Measurements from ENCODE around the gene ZBTB20. TPM values are rescaled to one million over a fixed set of nuclear protein-coding genes. Genes with fewer than 3 reads are reported as not detected.

ZBTB20 gene
- polyA plus RNA-seq, 1 donor from 2014 or later = 4.8 TPM

- Histone ChIP-seq H3K27ac (ENCODE audit: low read length) (no peak overlapping the region), H3K9me2 (ENCODE audit: insufficient read depth, low read length) (no peaks in the 10 kb centered on the region), H3K79me2 (replicated peaks; ENCODE audit: insufficient read depth, low read length) (peaks cover 84% of the 10 kb centered on the region), H3K27me3 (ENCODE audit: insufficient read depth, low read depth, low read length) (no peaks in the 10 kb centered on the region), H3F3A (ENCODE audit: insufficient read depth, low read length, poor library complexity, severe bottlenecking) (no peaks in the 10 kb centered on the region), H3K4me3 (ENCODE audit: low read length) (no peak overlapping the region), H3K9me3 (ENCODE audit: low read length) (no peaks in the 10 kb centered on the region), H3K9ac (ENCODE audit: low read length) (no peak overlapping the region), H2AFZ (ENCODE audit: low read depth, low read length) (no peak overlapping the region), H3K4me2 (ENCODE audit: low read length) (no peak overlapping the region), H3K36me3 (ENCODE audit: insufficient read depth, low read length) (no peaks in the 10 kb centered on the region), H4K20me1 (ENCODE audit: insufficient read depth) (no peaks in the 10 kb centered on the region)
- no peak for TF ChIP-seq SMC3 (conservative IDR thresholded peaks at IDR 0.05; ENCODE audit: poor library complexity)
- TF ChIP-seq CTCF (IDR thresholded peaks at IDR 0.05; ENCODE audit: poor library complexity, severe bottlenecking) = no peak
- TF ChIP-seq REST (IDR thresholded peaks at IDR 0.05; ENCODE audit: borderline replicate concordance) = no peak
- no peak for TF ChIP-seq EP300 (conservative IDR thresholded peaks at IDR 0.05; ENCODE audit: poor library complexity, severe bottlenecking)
- no peak for TF ChIP-seq EZH2 (IDR thresholded peaks at IDR 0.05; ENCODE audit: borderline replicate concordance, insufficient read depth, low read length, poor library complexity, severe bottlenecking)
- no peak for TF ChIP-seq TAF1 (IDR thresholded peaks at IDR 0.05; ENCODE audit: low read depth)
- no peak for TF ChIP-seq MXI1 (conservative IDR thresholded peaks at IDR 0.05; ENCODE audit: poor library complexity, severe bottlenecking)
- TF ChIP-seq POLR2AphosphoS5 (IDR thresholded peaks at IDR 0.05) = no peak
- TF ChIP-seq RAD21 (conservative IDR thresholded peaks at IDR 0.05) = no peak
Measured at GRCh38 chr3:114444216-114444615, 702.9 kb downstream of the ZBTB20 start.

GRCh38 chr3:114442246-114442645 is 704.8 kb downstream of the ZBTB20 start:
- H3K4me2 ChIP-seq (ENCODE audit: low read length) = no peak overlapping the region

More at GRCh38 chr3:114442246-114442645, 704.8 kb downstream of the ZBTB20 start:
- Histone ChIP-seq H2AFZ (ENCODE audit: low read depth, low read length) (no peak overlapping the region), H3K27me3 (ENCODE audit: insufficient read depth, low read depth, low read length) (no peaks in the 10 kb centered on the region), H3F3A (ENCODE audit: insufficient read depth, low read length, poor library complexity, severe bottlenecking) (no peaks in the 10 kb centered on the region), H3K9me3 (ENCODE audit: low read length) (no peaks in the 10 kb centered on the region), H3K4me3 (ENCODE audit: low read length) (no peak overlapping the region), H3K79me2 (replicated peaks; ENCODE audit: insufficient read depth, low read length) (peaks cover 74% of the 10 kb centered on the region), H3K27ac (ENCODE audit: low read length) (no peak overlapping the region), H3K9ac (ENCODE audit: low read length) (no peak overlapping the region), H3K36me3 (ENCODE audit: insufficient read depth, low read length) (no peaks in the 10 kb centered on the region), H3K9me2 (ENCODE audit: insufficient read depth, low read length) (no peaks in the 10 kb centered on the region), H4K20me1 (ENCODE audit: insufficient read depth) (no peaks in the 10 kb centered on the region)
- TF ChIP-seq MXI1 (conservative IDR thresholded peaks at IDR 0.05; ENCODE audit: poor library complexity, severe bottlenecking) (no peak), EZH2 (IDR thresholded peaks at IDR 0.05; ENCODE audit: borderline replicate concordance, insufficient read depth, low read length, poor library complexity, severe bottlenecking) (no peak), TAF1 (IDR thresholded peaks at IDR 0.05; ENCODE audit: low read depth) (no peak), RAD21 (conservative IDR thresholded peaks at IDR 0.05) (no peak), POLR2AphosphoS5 (IDR thresholded peaks at IDR 0.05) (no peak)

Measured in neural cell (in vitro differentiated cells).